Central memory CD8-positive, alpha-beta T cell (primary cell): Measurements from ENCODE around the gene CHST11.
"Not testable (repeated sequence)": the region's sequence is repeated elsewhere in the genome, so short reads cannot be mapped to it uniquely, and the experiment has no call there.

Experiments
- ATAC-seq: fragments of 150-1000 bp; cut with Tn5 transposase; replicated peaks from 2 replicates; pipeline ENCODE4 v1.10.0; 2022; ENCODE audit warnings: mild to moderate bottlenecking, moderate FRiP score, moderate number of reproducible peaks; ENCODE audit not compliant: poor library complexity, severe bottlenecking; ENCODE audit errors: extremely low read depth
- DNase-seq, 2 donors: peaks; one replicate each; pipeline ENCODE4 v3.0.0; 2021; ENCODE audit warnings: low spot score in 2 of 2
- H3K27ac Mint-ChIP-seq: one replicate; pipeline ENCODE4 v1.8.0; 2022; ENCODE audit warnings: low read depth, mild to moderate bottlenecking, moderate library complexity, mixed read lengths
- H3K27me3 Mint-ChIP-seq: one replicate; pipeline ENCODE4 v1.8.0; 2022; ENCODE audit warnings: mixed read lengths
- H3K36me3 Mint-ChIP-seq: one replicate; pipeline ENCODE4 v1.8.0; 2022; ENCODE audit warnings: mild to moderate bottlenecking, moderate library complexity, mixed read lengths; ENCODE audit not compliant: insufficient read depth
- H3K4me1 Mint-ChIP-seq: one replicate; pipeline ENCODE4 v1.8.0; 2022; ENCODE audit warnings: mixed read lengths
- H3K4me3 Mint-ChIP-seq: one replicate; pipeline ENCODE4 v1.8.0; 2022; ENCODE audit warnings: mild to moderate bottlenecking, moderate library complexity, mixed read lengths
- H3K9me3 Mint-ChIP-seq: one replicate; pipeline ENCODE4 v1.8.0; 2022; ENCODE audit warnings: mixed read lengths

Gene CHST11

GRCh38 chr12:104609445-104609844 lies 152.7 kb downstream of the CHST11 start:
- Mint-ChIP-seq H3K36me3 (peaks cover 3% of the 10 kb centered on the region), H3K27ac (no peak overlapping the region)

DNA sequence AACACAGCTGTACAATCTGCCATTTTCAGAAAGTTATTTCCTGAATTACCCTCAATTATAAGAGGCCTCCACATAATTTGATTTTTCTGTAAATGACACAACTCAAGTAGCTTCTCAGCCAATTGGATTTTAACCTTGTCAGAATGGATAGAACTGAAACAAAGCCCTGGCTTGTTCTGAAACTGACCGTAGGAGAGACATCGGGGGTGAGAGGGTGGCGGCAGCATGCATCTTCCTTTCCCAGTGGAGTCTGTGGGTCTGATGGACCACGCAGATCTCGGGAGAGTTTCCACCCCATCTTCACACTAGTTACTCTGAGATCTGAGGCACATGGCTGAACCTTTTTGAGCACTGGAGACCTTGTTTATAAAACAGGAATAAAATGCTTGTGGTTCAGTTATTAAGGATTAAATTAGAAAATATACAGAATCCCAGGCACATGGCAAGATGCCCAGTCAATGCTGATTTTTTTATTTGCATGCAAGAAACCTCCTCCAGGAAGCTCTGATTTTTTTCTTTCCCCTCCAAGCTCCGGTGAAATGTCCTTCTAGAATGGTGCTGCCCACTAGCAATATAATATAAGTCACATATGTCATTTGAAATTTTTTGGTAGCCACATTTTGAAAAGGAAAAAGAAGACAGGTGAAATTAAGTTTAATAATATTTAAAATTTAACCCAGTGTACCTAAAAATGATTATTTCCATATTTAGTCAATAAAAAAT lies 153.9 kb downstream of the CHST11 start:
- peaks cover 3% of the 10 kb centered on the region for H3K36me3 Mint-ChIP-seq
- no peaks in the 10 kb centered on the region for H3K9me3 Mint-ChIP-seq
- ATAC-seq (no peak), DNase-seq (no peak)
- H3K4me1 Mint-ChIP-seq, result peaks cover 69% of the 10 kb centered on the region
- no peaks in the 10 kb centered on the region for H3K27me3 Mint-ChIP-seq
- no peak overlapping the region for H3K27ac Mint-ChIP-seq
- no peak overlapping the region for H3K4me3 Mint-ChIP-seq

More at GRCh38 chr12:104609445-104609844, 152.7 kb downstream of the CHST11 start:
- no peak for ATAC-seq
- no peak for DNase-seq
- Mint-ChIP-seq H3K9me3 (no peaks in the 10 kb centered on the region), H3K4me3 (no peak overlapping the region), H3K4me1 (peaks cover 70% of the 10 kb centered on the region), H3K27me3 (no peaks in the 10 kb centered on the region)

DNA sequence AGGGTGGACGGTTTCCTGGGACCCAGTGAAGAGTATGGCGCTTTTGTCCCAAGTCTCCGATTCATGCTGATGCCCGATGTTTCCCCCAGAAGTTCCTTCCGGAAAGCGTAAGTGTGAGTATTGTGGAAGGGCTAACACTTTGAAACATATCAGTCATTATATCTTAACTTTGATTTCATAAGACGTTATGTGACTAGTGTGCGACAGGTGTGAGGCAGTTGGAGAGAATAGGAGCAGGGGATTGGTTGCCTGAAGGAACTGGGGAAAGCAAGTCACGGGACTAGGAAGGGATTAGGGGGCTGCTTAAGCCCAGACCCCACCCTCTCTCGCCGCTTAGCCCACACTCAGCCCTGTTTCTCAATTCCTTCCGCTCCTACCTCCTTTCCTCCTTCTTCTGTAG lies 154.9 kb downstream of the CHST11 start:
- Mint-ChIP-seq H3K27ac (no peak overlapping the region), H3K9me3 (no peaks in the 10 kb centered on the region), H3K36me3 (peaks cover 1% of the 10 kb centered on the region), H3K4me1 (peaks cover 61% of the 10 kb centered on the region), H3K27me3 (no peaks in the 10 kb centered on the region), H3K4me3 (no peak overlapping the region)
- ATAC-seq (no peak), DNase-seq (no peak)

DNA sequence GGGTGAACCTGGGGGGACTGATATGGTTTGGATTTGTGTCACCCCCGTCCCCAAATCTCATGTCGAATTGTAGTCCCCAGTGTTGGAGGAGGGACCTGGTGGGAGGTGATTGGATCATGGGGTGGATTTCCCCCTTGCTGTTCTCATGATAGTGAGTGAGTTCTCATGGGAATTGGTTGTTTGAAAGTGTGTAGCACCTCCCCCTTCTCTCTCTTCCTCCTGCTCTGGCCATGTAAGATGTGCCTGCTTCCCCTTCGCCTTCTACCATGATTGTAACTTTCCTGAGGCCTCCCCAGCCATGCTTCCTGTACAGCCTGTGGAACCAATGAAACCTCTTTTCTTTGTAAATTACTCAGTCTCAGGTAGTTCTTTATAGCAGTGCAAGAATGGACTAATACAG lies 156.6 kb downstream of the CHST11 start:
- peaks cover 56% of the 10 kb centered on the region for H3K4me1 Mint-ChIP-seq
- not testable (repeated sequence) for H3K36me3 Mint-ChIP-seq, H3K27ac Mint-ChIP-seq, H3K4me3 Mint-ChIP-seq, ATAC-seq, H3K27me3 Mint-ChIP-seq, H3K9me3 Mint-ChIP-seq, DNase-seq

DNA sequence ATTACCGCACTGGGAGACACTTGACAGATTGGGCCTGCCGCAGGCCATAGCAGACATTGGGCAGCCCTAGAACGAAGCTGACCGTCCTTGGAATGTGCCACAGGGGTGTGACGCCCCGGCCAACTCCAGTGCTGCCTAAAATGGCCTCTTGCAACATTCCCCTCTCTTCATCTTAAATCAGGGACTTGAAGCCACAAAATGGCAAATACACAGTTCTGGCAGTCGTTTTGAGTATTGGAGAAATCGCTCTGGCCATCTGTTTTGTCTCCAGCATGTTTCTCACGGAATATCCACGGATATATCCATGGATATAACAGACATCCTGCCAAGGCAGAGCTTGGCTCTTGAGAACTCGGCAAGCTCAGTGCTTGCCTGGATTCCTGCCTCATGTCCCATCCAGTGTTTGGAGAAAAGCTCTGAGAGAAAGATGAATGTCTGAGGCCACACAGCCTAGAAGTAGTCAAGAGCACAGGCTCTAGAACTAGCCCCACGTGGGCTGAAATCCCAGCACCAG lies 158.4 kb downstream of the CHST11 start:
- H3K36me3 Mint-ChIP-seq, result peaks cover 6% of the 10 kb centered on the region
- H3K27ac Mint-ChIP-seq, result no peak overlapping the region
- no peaks in the 10 kb centered on the region for H3K27me3 Mint-ChIP-seq
- no peak for ATAC-seq
- no peak overlapping the region for H3K4me3 Mint-ChIP-seq
- no peaks in the 10 kb centered on the region for H3K9me3 Mint-ChIP-seq
- peaks cover 53% of the 10 kb centered on the region for H3K4me1 Mint-ChIP-seq
- DNase-seq, result no peak

DNA sequence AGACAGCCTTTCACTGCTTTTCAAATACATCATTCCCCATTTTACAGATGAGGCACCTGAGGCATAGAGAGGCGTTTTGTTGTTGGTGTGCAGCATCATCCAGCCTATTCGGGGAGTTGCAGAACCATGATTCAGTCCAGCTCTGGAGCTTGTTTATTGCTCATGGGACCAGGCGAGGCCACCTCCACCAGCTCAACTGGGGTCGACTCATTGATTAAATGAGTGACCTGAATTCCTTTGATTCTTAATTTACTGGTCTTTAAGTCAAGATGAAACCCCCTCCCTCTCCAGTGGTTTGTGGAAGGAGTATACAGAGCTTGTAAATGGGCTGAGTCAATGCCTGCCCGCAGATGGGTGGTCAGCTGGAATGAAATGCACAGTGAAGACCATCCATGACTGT lies 161.9 kb downstream of the CHST11 start:
- Mint-ChIP-seq H3K36me3 (peaks cover 8% of the 10 kb centered on the region), H3K4me3 (no peak overlapping the region), H3K27ac (peak overlapping the region; percentile 49), H3K27me3 (no peaks in the 10 kb centered on the region), H3K4me1 (peaks cover 56% of the 10 kb centered on the region), H3K9me3 (no peaks in the 10 kb centered on the region)
- no peak for DNase-seq
- no peak for ATAC-seq

DNA sequence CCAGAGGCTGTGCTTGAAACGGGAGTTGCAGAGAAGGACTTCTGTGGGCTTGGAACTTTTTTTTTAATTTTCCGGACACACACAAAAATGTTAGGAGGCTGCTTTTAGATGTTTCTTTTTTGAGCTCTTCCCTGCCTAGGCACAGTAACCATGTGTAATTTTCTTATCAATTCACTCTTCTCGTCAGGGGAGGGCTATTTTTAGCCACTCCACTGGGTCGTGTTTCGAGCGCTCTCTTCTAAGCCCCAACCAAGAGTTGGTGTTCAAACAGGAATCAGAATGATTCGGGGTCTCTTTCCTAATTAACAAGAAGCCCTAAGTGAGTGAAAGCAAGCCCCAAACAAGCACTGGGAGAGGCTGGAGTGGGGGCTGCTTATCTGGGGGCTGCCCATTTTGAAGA lies 162.6 kb downstream of the CHST11 start:
- Mint-ChIP-seq H3K4me3 (no peak overlapping the region), H3K27ac (no peak overlapping the region)

GRCh38 chr12:104620837-104621531 lies 164.2 kb downstream of the CHST11 start:
- DNase-seq (no peak), ATAC-seq (no peak)
- H3K4me1 Mint-ChIP-seq, result peaks cover 66% of the 10 kb centered on the region
- peak overlapping the region; percentile 50 for H3K27ac Mint-ChIP-seq
- peaks cover 8% of the 10 kb centered on the region for H3K36me3 Mint-ChIP-seq
- H3K9me3 Mint-ChIP-seq, result no peaks in the 10 kb centered on the region
- no peak overlapping the region for H3K4me3 Mint-ChIP-seq
- no peaks in the 10 kb centered on the region for H3K27me3 Mint-ChIP-seq

More for the DNA sequence above, 162.6 kb downstream of the CHST11 start:
- Mint-ChIP-seq H3K36me3 (peaks cover 9% of the 10 kb centered on the region), H3K4me1 (peaks cover 58% of the 10 kb centered on the region), H3K9me3 (no peaks in the 10 kb centered on the region), H3K27me3 (no peaks in the 10 kb centered on the region)
- DNase-seq (no peak), ATAC-seq (no peak)

DNA sequence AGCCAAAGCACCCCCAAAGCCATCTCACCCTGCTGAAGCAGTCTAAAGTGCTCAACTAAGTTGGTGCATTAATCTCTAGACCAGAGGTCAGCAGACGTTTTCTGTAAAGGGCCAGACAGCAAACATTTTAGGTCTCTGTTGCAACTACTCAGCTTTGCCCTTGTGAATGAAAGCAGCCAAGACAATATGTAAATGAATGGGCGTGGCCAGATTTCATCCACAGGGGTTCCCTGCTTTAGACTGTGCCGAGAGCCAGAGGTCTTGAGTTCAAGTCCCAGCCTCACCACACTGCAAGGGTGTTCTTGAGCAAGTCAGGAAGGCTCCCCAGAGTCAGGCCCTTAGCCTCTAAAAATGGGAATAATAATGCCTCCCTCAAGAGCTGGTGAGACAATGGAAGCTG lies 166.2 kb downstream of the CHST11 start:
- H3K27me3 Mint-ChIP-seq, result no peaks in the 10 kb centered on the region
- H3K4me1 Mint-ChIP-seq, result peaks cover 68% of the 10 kb centered on the region
- H3K27ac Mint-ChIP-seq, result no peak overlapping the region

DNA sequence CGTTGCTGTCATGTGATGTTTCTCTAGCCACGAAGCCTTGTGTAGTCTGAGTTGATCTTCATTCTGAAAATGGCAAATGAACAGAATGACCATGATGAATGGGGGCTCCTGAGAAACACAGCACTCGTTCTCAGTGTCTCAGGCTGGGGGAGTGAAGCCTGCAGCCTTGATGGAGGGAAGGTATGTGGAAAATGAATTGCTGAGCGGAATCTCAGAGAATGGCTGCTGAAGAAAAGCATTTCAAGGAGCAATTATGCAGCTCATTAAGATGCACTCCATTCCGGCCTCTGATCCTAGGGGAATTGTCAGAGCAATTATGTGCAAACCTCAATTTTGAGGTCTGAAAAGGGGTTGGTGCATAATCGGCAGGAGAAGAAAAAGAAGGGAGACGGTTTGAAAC lies 167.1 kb downstream of the CHST11 start:
- DNase-seq (no peak), ATAC-seq (no peak)
- H3K4me3 Mint-ChIP-seq, result no peak overlapping the region
- no peaks in the 10 kb centered on the region for H3K9me3 Mint-ChIP-seq
- H3K4me1 Mint-ChIP-seq, result peaks cover 73% of the 10 kb centered on the region
- H3K27ac Mint-ChIP-seq, result no peak overlapping the region
- H3K36me3 Mint-ChIP-seq, result peaks cover 13% of the 10 kb centered on the region
- H3K27me3 Mint-ChIP-seq, result no peaks in the 10 kb centered on the region

More for the DNA sequence above, 166.2 kb downstream of the CHST11 start:
- no peak overlapping the region for H3K4me3 Mint-ChIP-seq
- H3K36me3 Mint-ChIP-seq, result peaks cover 15% of the 10 kb centered on the region
- ATAC-seq, result no peak
- no peaks in the 10 kb centered on the region for H3K9me3 Mint-ChIP-seq
- no peak for DNase-seq

DNA sequence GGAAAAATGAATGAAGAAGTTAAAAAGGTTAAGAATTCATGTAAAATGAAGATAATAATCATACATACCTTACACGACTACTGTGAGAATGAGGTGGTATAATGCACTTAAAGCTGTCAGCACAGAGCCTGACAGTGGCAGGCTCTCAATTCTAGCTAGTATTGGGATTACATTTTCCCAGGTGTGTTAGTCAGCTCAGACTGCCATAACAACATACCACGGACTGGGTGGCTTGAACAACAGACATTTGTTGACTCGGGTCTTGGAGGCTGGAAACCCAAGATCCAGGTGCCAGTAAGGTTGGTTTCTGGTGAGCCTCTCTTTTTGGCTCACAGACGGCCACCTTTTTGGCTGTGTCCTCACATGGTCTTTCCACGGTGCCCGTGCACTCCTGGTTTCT lies 167.8 kb downstream of the CHST11 start:
- no peak for ATAC-seq
- DNase-seq, result no peak
- Mint-ChIP-seq H3K9me3 (no peaks in the 10 kb centered on the region), H3K4me3 (no peak overlapping the region), H3K27me3 (no peaks in the 10 kb centered on the region), H3K27ac (no peak overlapping the region), H3K4me1 (peaks cover 69% of the 10 kb centered on the region), H3K36me3 (peaks cover 10% of the 10 kb centered on the region)

- Mint-ChIP-seq H3K36me3 (peaks cover 10% of the 10 kb centered on the region), H3K9me3 (no peaks in the 10 kb centered on the region), H3K27ac (no peak overlapping the region), H3K4me3 (no peak overlapping the region), H3K27me3 (no peaks in the 10 kb centered on the region), H3K4me1 (peaks cover 75% of the 10 kb centered on the region)
- DNase-seq, result no peak
- ATAC-seq, result no peak
Observed at GRCh38 chr12:104626069-104626837, 169.5 kb downstream of the CHST11 start.
